Cardiac muscle cell (in vitro differentiated cells and primary cell): ENCODE data around the gene ZNF136. TPM values are rescaled to one million over a fixed set of nuclear protein-coding genes. Genes with fewer than 3 reads are reported as not detected.

Experiments
- DNase-seq, 2 donors: peaks; one replicate each; pipeline versions ENCODE4 v3.0.0 to v3.0.0-alpha.2; 2010 to 2017; ENCODE audit warnings: low read depth in 1 of 2, low spot score in 1 of 2
- H3K27ac ChIP-seq: fragments of 200-600 bp; sonication (generic); 2 replicates; pipeline ENCODE4 v1.5.1; 2016
- H3K27me3 ChIP-seq: fragments of 200-600 bp; sonication (generic); 2 replicates; pipeline ENCODE4 v1.6.0; 2016; ENCODE audit warnings: control low read depth
- H3K36me3 ChIP-seq: fragments of 200-600 bp; sonication (generic); 2 replicates; pipeline ENCODE4 v1.5.1; 2016; ENCODE audit warnings: control low read depth
- H3K4me1 ChIP-seq: fragments of 200-600 bp; sonication (generic); 2 replicates; pipeline ENCODE4 v1.8.1; 2017; ENCODE audit warnings: low read depth, mild to moderate bottlenecking, mixed run types
- H3K4me3 ChIP-seq: fragments of 200-600 bp; sonication (generic); 2 replicates; pipeline ENCODE4 v1.5.1; 2016; ENCODE audit warnings: mild to moderate bottlenecking
- H3K9me3 ChIP-seq: fragments of 200-600 bp; sonication (generic); 2 replicates; pipeline ENCODE4 v1.5.1; 2017; ENCODE audit warnings: low read depth, mild to moderate bottlenecking, control low read depth
- polyA plus RNA-seq: library from polyadenylated mRNA; unstranded; fragments of >200 nt; fragmentation: Nextera tagmentation; extraction: Ambion mirVana; gene quantifications from 2 replicates; pipeline ENCODE4 v1.2.1, GENCODE V29; 2016
- total RNA-seq: library from RNA; depleted of rRNA; stranded (reverse); fragments of >200 nt; gene quantifications from 2 replicates; pipeline ENCODE4 v1.2.3, GENCODE V29; 2016
- TF ChIP-seq, protein P1 (sequence below): IDR thresholded peaks from 2 replicates; pipeline ENCODE4 v1.5.1; 2012; ENCODE audit warnings: low read depth, mild to moderate bottlenecking, low read length

ZNF136 gene
- total RNA-seq (5.2 and 22.5 TPM in 2 replicates), polyA plus RNA-seq (3.9 and 7.9 TPM in 2 replicates)

DNA sequence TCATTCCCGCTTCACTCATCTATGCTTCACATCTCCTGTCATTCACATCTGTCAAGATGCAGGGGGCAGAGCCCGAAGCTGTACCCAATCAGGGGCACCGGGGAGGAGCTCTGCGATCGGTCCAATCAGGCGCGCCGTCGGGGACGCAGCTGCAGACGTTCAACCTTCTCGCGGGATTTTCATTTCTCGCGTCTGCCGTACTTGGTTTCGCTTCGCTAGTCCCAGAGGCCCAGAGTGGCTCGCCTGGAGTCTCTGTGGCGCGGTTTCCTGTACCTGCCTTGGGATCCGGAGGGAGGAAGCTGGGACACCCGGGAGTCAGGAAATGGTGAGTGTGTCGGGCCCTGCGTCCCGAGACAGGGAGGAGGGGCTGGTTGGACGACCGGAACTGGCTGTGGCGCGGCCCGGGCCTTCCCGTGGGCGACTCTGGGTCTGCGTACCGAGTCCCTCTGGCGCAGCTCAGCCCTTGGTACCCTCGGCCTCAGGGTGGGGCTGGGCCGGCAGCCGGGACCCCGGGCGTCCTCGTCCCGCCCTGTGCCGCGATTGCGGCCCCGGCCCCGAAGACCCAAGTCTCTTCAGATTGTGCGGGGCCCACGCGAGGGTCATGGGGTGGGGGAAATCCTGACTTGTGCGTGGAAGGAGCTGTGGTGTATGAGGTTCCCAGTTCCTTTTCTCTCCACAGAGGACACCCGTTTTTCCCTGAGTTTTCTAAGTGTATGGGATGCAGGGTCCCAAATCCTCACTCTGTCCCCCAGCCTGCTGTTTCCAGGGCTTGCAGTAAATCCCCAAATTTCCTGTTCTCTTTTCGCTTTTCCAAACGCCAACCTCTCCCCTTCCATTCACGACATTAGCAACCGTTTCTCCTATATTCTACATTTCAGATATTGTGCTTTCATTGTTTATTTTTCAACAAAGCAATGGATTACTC, at the start of gene ZNF136:
TSS of gene ZNF136 (plus strand) at position 215 of the 925 bp plus-strand sequence. CDS start at position 323, 108 bp downstream.
- Histone ChIP-seq H3K27ac (peak within 1 kb of the TSS; percentile 98), H3K4me3 (peak within 1 kb of the TSS; percentile 84), H3K9me3 (no peaks in the 10 kb centered on the region), H3K36me3 (no peaks in the 10 kb centered on the region), H3K27me3 (no peaks in the 10 kb centered on the region), H3K4me1 (peaks cover 4% of the 10 kb centered on the region)
- TF ChIP-seq, protein P1, sequence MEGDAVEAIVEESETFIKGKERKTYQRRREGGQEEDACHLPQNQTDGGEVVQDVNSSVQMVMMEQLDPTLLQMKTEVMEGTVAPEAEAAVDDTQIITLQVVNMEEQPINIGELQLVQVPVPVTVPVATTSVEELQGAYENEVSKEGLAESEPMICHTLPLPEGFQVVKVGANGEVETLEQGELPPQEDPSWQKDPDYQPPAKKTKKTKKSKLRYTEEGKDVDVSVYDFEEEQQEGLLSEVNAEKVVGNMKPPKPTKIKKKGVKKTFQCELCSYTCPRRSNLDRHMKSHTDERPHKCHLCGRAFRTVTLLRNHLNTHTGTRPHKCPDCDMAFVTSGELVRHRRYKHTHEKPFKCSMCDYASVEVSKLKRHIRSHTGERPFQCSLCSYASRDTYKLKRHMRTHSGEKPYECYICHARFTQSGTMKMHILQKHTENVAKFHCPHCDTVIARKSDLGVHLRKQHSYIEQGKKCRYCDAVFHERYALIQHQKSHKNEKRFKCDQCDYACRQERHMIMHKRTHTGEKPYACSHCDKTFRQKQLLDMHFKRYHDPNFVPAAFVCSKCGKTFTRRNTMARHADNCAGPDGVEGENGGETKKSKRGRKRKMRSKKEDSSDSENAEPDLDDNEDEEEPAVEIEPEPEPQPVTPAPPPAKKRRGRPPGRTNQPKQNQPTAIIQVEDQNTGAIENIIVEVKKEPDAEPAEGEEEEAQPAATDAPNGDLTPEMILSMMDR = no peak
- peak; percentile 95 to 96 for DNase-seq

DNA sequence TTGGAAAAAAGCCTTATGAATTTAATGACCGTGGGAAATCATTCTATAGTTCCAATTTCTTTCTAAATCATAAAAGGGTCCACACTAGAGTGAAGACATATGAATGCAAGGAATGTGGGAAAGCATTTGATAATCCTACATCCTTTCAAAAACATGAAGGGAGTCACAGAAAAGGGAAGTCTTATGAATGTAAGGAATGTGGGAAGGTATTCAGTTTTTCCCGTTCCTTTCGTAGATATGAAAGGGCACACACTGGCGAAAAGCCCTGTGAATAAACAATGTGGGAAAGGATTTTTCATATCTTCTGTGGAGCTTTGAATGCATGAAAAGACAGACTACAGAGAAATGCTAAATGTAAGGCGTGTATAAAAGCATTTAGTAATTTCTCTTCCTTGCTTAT, 49.8 kb upstream of the ZNF136 start:
- TF ChIP-seq, protein P1 = no peak
- no peak overlapping the region for H3K4me3 ChIP-seq
- H3K27me3 ChIP-seq = no peaks in the 10 kb centered on the region
- H3K9me3 ChIP-seq = peaks cover 8% of the 10 kb centered on the region
- no peak overlapping the region for H3K27ac ChIP-seq
- DNase-seq = no peak
- H3K36me3 ChIP-seq = peaks cover 27% of the 10 kb centered on the region
- no peaks in the 10 kb centered on the region for H3K4me1 ChIP-seq

- TF ChIP-seq, protein P1 = no peak
- H3K4me1 ChIP-seq = no peaks in the 10 kb centered on the region
- H3K27me3 ChIP-seq = no peaks in the 10 kb centered on the region
- H3K36me3 ChIP-seq = peaks cover 6% of the 10 kb centered on the region
- H3K27ac ChIP-seq = no peak overlapping the region
- H3K4me3 ChIP-seq = no peak overlapping the region
- no peak for DNase-seq
- H3K9me3 ChIP-seq = no peaks in the 10 kb centered on the region
Observed at GRCh38 chr19:12117201-12117970, 45.5 kb upstream of the ZNF136 start.

DNA sequence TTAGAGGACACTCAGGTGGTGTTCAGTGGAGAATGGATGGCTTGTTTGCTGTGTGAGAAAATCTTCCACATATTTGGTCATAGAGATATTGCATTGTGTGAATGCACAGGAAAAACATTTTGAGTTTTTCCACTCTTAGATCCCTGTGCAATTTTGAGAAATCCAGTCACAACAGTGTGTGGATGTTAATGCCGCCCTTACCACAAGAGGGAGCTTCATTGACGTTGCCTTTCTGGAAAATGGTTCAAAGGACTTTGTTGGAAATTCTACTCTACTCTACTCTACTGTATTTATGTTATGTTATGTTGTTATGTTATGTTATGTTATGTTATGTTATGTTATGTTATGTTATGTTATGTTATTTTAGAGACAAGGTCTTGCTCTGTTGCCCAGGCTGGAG, 36.2 kb upstream of the ZNF136 start:
- H3K4me1 ChIP-seq = no peaks in the 10 kb centered on the region
- TF ChIP-seq, protein P1 = peak; percentile 37
- H3K4me3 ChIP-seq = no peak overlapping the region
- no peak overlapping the region for H3K27ac ChIP-seq
- no peaks in the 10 kb centered on the region for H3K9me3 ChIP-seq
- no peaks in the 10 kb centered on the region for H3K27me3 ChIP-seq
- no peaks in the 10 kb centered on the region for H3K36me3 ChIP-seq
- peak; percentile 20 to 24 for DNase-seq

DNA sequence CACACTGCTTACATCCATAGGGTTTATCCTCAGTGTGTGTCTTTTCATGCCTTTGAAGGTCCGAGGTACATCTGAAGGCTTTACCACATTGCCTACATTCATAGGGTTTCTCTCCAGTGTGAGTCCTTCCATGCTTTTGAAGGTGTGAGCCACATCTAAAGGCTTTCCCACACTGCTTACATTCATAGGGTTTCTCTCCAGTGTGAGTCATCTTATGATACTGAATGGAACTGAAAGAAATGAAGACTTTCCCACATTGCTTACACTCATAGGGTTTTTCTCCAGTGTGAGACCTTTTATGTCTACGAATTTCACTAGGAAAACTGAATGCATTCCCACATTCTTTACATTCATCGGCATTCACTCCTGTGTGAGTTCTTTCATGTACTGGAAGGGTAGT, 29.8 kb upstream of the ZNF136 start:
- no peak overlapping the region for H3K4me3 ChIP-seq
- DNase-seq = no peak

More for the DNA sequence above, 29.8 kb upstream of the ZNF136 start:
- Histone ChIP-seq H3K27ac (no peak overlapping the region), H3K27me3 (no peaks in the 10 kb centered on the region), H3K9me3 (peaks cover 4% of the 10 kb centered on the region), H3K36me3 (peaks cover 29% of the 10 kb centered on the region), H3K4me1 (no peaks in the 10 kb centered on the region)
- TF ChIP-seq, protein P1 = no peak
